Activated naive CD4-positive, alpha-beta T cell treated with anti-CD3 and anti-CD28 coated beads for 36 hours (primary cell): ENCODE results near the gene RTKN2. TPM values are rescaled to one million over a fixed set of nuclear protein-coding genes. Genes with fewer than 3 reads are reported as not detected.
"Not testable (repeated sequence)": the region's sequence is repeated elsewhere in the genome, so short reads cannot be mapped to it uniquely, and the experiment has no call there.

Source experiments
- CTCF ChIA-PET: fragments of 350-600 bp; sonication (Branson Sonifier 250); formaldehyde crosslinking; loops from one replicate; lab custom pipeline; 2021; ENCODE audit warnings: antibody characterized with exemption; lab: Charles Lee
- DNase-seq: peaks from one replicate; pipeline ENCODE4 v3.0.0-alpha.2; 2020
- H3K27ac Mint-ChIP-seq: one replicate; pipeline ENCODE4 v1.8.0; 2021; ENCODE audit warnings: mild to moderate bottlenecking, mixed read lengths
- H3K27me3 Mint-ChIP-seq: one replicate; pipeline ENCODE4 v1.8.0; 2021; ENCODE audit warnings: low read depth, mixed read lengths
- H3K36me3 Mint-ChIP-seq: one replicate; pipeline ENCODE4 v1.8.0; 2021; ENCODE audit warnings: low read depth, mixed read lengths
- H3K4me1 Mint-ChIP-seq: one replicate; pipeline ENCODE4 v1.8.0; 2021; ENCODE audit warnings: low read depth, mixed read lengths
- H3K4me3 Mint-ChIP-seq: one replicate; pipeline ENCODE4 v1.8.0; 2021; ENCODE audit warnings: mild to moderate bottlenecking, moderate library complexity, mixed read lengths
- H3K9me3 Mint-ChIP-seq: one replicate; pipeline ENCODE4 v1.8.0; 2021; ENCODE audit warnings: mixed read lengths
- intact Hi-C: fragments of 100-400 bp; cut with micrococcal nuclease; formaldehyde crosslinking; loops from one replicate; pipeline ENCODE4 v1.15.1; 2023
- total RNA-seq, 2 experiments: library from RNA; stranded (reverse); gene quantifications; one replicate each; pipeline ENCODE4 v1.2.3, GENCODE V29; 2021

Gene RTKN2, protein sequence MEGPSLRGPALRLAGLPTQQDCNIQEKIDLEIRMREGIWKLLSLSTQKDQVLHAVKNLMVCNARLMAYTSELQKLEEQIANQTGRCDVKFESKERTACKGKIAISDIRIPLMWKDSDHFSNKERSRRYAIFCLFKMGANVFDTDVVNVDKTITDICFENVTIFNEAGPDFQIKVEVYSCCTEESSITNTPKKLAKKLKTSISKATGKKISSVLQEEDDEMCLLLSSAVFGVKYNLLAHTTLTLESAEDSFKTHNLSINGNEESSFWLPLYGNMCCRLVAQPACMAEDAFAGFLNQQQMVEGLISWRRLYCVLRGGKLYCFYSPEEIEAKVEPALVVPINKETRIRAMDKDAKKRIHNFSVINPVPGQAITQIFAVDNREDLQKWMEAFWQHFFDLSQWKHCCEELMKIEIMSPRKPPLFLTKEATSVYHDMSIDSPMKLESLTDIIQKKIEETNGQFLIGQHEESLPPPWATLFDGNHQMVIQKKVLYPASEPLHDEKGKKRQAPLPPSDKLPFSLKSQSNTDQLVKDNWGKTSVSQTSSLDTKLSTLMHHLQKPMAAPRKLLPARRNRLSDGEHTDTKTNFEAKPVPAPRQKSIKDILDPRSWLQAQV
- total RNA-seq = 1 to 10 TPM; 4.7 to 5.4 TPM

DNA sequence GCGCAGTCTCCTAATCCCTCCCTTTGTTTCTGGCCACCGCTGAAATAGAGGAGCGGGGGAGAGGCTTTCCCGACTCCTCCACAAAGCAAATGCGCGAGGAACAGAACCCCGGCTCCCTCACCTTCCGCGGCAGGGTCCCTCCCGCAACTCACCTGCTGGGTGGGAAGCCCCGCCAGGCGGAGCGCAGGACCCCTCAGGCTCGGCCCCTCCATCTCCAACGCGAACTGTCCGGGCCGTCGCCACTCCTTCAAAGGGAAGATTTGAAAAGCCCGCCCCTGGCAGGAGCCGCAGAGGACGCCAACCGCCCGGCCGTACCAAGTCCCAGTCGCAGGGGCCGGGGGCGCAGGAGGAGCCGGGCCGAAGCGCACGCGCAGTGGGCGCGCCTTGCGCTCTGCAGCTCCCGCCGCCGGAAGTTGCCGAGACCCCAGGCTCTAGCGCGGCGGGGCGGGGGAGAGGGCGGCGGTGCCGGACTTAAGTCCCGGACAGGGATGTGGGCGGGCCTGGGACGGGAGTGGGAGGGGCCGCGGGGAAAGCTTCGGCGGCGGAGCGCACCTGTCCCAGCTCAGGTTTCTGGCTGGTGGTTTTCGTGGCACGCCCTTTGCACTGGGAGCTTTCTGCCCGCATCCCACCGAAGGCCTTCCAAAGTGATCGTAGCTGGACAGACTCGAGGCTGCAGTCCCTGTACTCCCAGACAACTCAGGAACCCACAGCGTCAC lies at the start of gene RTKN2:
Gene RTKN2 (minus strand): TSS at position 446 of the 716 bp plus-strand sequence. CDS start 234 bp downstream, at position 212.
- peak within 1 kb of the TSS; percentile 28 for H3K27ac Mint-ChIP-seq
- no peaks in the 10 kb centered on the region for H3K9me3 Mint-ChIP-seq
- DNase-seq = peak; percentile 78
- peaks cover 23% of the 10 kb centered on the region for H3K4me1 Mint-ChIP-seq
- peak within 1 kb of the TSS; percentile 72 for H3K4me3 Mint-ChIP-seq
- peaks cover 13% of the 10 kb centered on the region for H3K27me3 Mint-ChIP-seq
- H3K36me3 Mint-ChIP-seq = no peaks in the 10 kb centered on the region
- CTCF ChIA-PET = interaction anchor here (0.9 to 1.4 kb wide), 2 partner anchors 23 to 518 kb away, joined by 3 to 4 read pairs; no protein-coding TSS in a partner anchor
- intact Hi-C loops = loop anchor here (1.0 to 5.0 kb wide), 6 partner anchors 14 to 864 kb away; partner anchors contain the start of genes EGR2 and NRBF2

DNA sequence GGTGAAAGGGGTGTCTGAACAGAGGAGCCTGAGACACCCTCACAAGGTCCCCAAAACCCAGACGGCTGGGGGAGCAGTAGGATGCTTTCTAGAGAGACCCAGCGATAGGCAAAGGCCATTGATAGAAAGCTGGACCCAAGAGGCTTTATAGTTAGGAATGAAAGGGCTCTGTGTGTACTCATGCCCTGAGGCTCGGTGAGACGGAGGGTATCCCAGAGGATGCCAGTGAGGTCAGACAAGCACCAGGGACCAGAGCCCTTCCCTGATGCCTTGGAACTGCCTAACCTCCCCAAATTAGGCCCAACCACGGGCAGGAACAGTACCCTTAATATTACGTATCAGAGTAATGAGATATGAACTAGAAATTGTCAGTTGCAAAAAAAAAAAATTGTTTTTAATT lies 48.6 kb upstream of the RTKN2 start:
- no peak overlapping the region for H3K4me3 Mint-ChIP-seq

DNA sequence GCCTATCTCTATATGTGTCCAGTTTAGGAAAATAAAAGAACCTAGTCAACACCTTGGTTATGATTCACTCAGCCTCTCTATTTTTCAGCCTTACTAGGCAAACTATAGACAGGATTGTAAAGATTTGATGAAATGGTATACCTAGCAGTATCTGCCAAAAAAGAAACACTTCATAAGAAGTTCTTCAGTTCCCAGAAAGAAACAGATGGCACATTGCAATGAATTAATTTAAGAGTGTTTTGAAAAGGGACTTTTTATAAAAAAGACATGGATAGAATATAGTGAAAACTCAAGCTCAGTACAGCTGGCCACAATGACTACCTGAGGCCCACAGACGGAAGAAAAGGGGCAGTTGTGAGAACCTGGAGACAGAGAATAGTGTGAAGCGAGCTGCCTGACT lies 40.6 kb upstream of the RTKN2 start:
- intact Hi-C loops = no loop called here
- Mint-ChIP-seq H3K9me3 (no peaks in the 10 kb centered on the region), H3K36me3 (no peaks in the 10 kb centered on the region), H3K27me3 (no peaks in the 10 kb centered on the region), H3K4me3 (no peak overlapping the region), H3K27ac (no peak overlapping the region), H3K4me1 (peaks cover 21% of the 10 kb centered on the region)
- DNase-seq = no peak
- CTCF ChIA-PET = interaction anchor here (0.5 kb wide), 1 partner anchor 92 kb away, joined by 6 read pairs; no protein-coding TSS in a partner anchor

More for the DNA sequence above, 48.6 kb upstream of the RTKN2 start:
- Mint-ChIP-seq H3K9me3 (no peaks in the 10 kb centered on the region), H3K4me1 (no peaks in the 10 kb centered on the region), H3K27me3 (peaks cover 3% of the 10 kb centered on the region), H3K36me3 (no peaks in the 10 kb centered on the region), H3K27ac (no peak overlapping the region)
- DNase-seq = no peak
- CTCF ChIA-PET = interaction anchor here (0.5 kb wide), 1 partner anchor 52 kb away, joined by 3 read pairs; no protein-coding TSS in a partner anchor
- intact Hi-C loops = no loop called here

DNA sequence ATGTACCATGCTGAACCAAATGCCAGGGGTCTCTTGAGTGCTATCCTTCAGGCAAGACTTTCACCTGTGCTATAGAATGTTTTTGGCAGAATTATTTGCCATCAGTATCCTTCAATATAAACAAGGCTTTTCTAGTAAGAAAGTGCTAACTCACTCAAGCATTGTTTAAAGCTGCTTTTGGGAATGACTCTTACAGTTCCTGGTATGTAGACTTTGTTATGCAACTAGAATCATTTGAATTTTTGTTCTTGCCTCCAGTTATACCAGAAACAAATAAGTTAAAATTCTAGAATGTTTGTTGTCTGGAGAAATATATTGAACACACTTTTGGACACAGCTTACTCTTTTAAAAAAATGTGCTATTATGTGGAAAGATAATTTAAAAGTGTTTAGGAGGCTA lies 39.5 kb upstream of the RTKN2 start:
- no peaks in the 10 kb centered on the region for H3K36me3 Mint-ChIP-seq
- CTCF ChIA-PET = interaction anchor here (0.7 kb wide), 2 partner anchors 8 to 177 kb away, joined by 4 to 6 read pairs; no protein-coding TSS in a partner anchor
- H3K9me3 Mint-ChIP-seq = no peaks in the 10 kb centered on the region
- intact Hi-C loops = no loop called here
- no peak overlapping the region for H3K27ac Mint-ChIP-seq
- H3K4me1 Mint-ChIP-seq = peaks cover 24% of the 10 kb centered on the region
- H3K27me3 Mint-ChIP-seq = no peaks in the 10 kb centered on the region
- no peak overlapping the region for H3K4me3 Mint-ChIP-seq
- no peak for DNase-seq

DNA sequence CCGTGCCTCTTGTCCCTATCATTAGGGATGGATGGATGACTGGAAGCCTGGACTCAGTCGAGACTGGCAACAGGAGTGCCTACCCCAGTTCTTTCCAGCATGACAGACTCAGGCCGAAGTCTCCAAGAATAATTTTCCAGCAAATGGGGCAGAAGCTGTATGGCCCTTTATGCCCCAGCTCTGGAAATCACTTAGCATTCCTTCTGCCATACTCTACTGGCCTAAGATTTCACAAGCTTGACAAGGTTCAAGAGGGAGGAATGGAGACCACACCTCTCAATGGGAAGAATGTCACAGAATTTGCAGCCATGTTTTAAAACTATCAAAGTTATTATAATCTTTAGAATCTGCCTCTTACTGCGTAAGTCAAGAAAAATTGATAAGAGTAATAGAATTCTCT lies 39.0 kb upstream of the RTKN2 start:
- CTCF ChIA-PET = interaction anchor here (0.7 kb wide), 2 partner anchors 8 to 178 kb away, joined by 4 to 6 read pairs; no protein-coding TSS in a partner anchor
- H3K36me3 Mint-ChIP-seq = no peaks in the 10 kb centered on the region
- H3K27ac Mint-ChIP-seq = no peak overlapping the region
- H3K9me3 Mint-ChIP-seq = no peaks in the 10 kb centered on the region
- no peak overlapping the region for H3K4me3 Mint-ChIP-seq
- H3K4me1 Mint-ChIP-seq = peaks cover 27% of the 10 kb centered on the region
- intact Hi-C loops = no loop called here
- no peak for DNase-seq
- no peaks in the 10 kb centered on the region for H3K27me3 Mint-ChIP-seq

GRCh38 chr10:62306663-62307062 lies 38.0 kb upstream of the RTKN2 start:
- Mint-ChIP-seq H3K27ac (no peak overlapping the region), H3K4me1 (peaks cover 32% of the 10 kb centered on the region), H3K27me3 (no peaks in the 10 kb centered on the region), H3K9me3 (peaks cover under 1% of the 10 kb centered on the region), H3K36me3 (no peaks in the 10 kb centered on the region), H3K4me3 (no peak overlapping the region)
- intact Hi-C loops = no loop called here
- CTCF ChIA-PET = no interaction called here
- DNase-seq = peak; percentile 47

- intact Hi-C loops = no loop called here
- H3K36me3 Mint-ChIP-seq = no peaks in the 10 kb centered on the region
- CTCF ChIA-PET = no interaction called here
- no peak for DNase-seq
- H3K9me3 Mint-ChIP-seq = peaks cover 7% of the 10 kb centered on the region
- no peaks in the 10 kb centered on the region for H3K27me3 Mint-ChIP-seq
- no peak overlapping the region for H3K4me3 Mint-ChIP-seq
- peaks cover 32% of the 10 kb centered on the region for H3K4me1 Mint-ChIP-seq
- no peak overlapping the region for H3K27ac Mint-ChIP-seq
Observed at GRCh38 chr10:62305813-62306212, 37.2 kb upstream of the RTKN2 start.

DNA sequence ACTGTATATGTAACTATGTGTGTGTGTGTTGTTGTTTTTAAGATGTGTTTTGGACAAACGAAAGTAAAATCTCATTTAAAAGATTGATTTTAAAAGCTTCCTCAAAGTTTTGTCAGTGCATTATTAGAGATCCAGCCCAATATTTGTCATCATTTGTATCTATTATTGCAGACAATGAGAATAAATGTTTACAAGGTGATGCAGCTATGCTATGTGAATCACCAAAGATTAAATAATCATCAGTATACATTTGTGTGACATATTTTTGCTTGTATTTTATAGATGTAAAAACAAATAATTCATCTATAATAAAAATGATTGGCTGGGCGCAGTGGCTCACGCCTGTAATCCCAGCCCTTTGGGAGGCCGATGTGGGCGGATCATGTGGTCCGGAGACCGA lies 35.3 kb upstream of the RTKN2 start:
- CTCF ChIA-PET = no interaction called here
- no peaks in the 10 kb centered on the region for H3K27me3 Mint-ChIP-seq

DNA sequence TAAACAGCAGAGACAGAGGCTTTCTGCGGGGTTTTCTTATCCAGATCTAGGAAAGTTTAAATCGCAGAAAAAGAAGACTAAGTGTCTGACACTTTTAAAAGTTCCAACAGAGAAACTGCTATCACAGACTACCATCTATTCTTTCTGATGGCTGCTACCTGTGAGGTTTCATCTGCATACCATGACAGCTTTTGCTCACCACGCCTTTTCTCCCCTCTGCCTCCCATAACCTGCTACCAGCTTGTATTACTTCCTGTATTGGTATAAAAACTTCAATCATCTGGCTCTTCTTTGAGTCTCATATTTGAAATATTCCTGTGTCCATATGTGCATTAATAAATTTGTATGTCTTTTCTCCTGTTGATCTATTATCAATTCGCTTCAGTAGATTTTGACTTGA lies 34.1 kb upstream of the RTKN2 start:
- no peaks in the 10 kb centered on the region for H3K27me3 Mint-ChIP-seq
- CTCF ChIA-PET = interaction anchor here (0.8 to 1.4 kb wide), 2 partner anchors 21 to 39 kb away, joined by 3 read pairs; no protein-coding TSS in a partner anchor

More for the DNA sequence above, 35.3 kb upstream of the RTKN2 start:
- no peaks in the 10 kb centered on the region for H3K36me3 Mint-ChIP-seq
- peaks cover 9% of the 10 kb centered on the region for H3K9me3 Mint-ChIP-seq
- H3K4me1 Mint-ChIP-seq = peaks cover 32% of the 10 kb centered on the region
- no peak for DNase-seq
- H3K4me3 Mint-ChIP-seq = no peak overlapping the region
- no peak overlapping the region for H3K27ac Mint-ChIP-seq
- intact Hi-C loops = no loop called here

GRCh38 chr10:62297857-62298256 lies 29.2 kb upstream of the RTKN2 start:
- CTCF ChIA-PET = no interaction called here
- intact Hi-C loops = no loop called here
- Mint-ChIP-seq H3K27me3 (peaks cover 2% of the 10 kb centered on the region), H3K4me3 (no peak overlapping the region), H3K9me3 (peaks cover 9% of the 10 kb centered on the region), H3K4me1 (peaks cover 5% of the 10 kb centered on the region), H3K36me3 (no peaks in the 10 kb centered on the region), H3K27ac (no peak overlapping the region)
- DNase-seq = no peak

More for the DNA sequence above, 34.1 kb upstream of the RTKN2 start:
- DNase-seq = peak; percentile 17
- no peak overlapping the region for H3K4me3 Mint-ChIP-seq
- intact Hi-C loops = no loop called here
- peaks cover 9% of the 10 kb centered on the region for H3K9me3 Mint-ChIP-seq
- peaks cover 32% of the 10 kb centered on the region for H3K4me1 Mint-ChIP-seq
- no peak overlapping the region for H3K27ac Mint-ChIP-seq
- no peaks in the 10 kb centered on the region for H3K36me3 Mint-ChIP-seq

DNA sequence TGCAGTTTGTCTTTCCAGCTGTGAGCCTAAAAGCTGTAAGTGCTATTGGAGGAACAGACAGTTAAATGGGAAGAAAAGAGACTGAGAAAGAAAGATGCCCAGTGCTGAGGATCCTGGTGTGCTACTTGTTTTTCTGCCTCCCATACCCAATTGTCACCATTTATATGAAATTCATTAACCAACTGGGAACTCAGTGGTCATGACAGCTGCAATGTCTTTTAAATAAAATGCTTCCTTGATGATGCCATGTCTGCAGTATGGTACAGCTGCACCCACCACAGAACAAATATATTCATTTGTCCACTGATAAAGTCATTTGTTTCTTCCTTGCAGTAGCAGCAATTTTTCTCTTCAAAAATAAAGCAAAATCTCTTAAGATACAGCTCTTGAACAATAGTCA lies 15.6 kb upstream of the RTKN2 start:
- Mint-ChIP-seq H3K27me3 (no peaks in the 10 kb centered on the region), H3K4me1 (no peaks in the 10 kb centered on the region), H3K4me3 (no peak overlapping the region), H3K36me3 (no peaks in the 10 kb centered on the region), H3K27ac (no peak overlapping the region), H3K9me3 (no peaks in the 10 kb centered on the region)
- CTCF ChIA-PET = no interaction called here
- no peak for DNase-seq
- intact Hi-C loops = no loop called here

- intact Hi-C loops, H3K27ac Mint-ChIP-seq, H3K4me1 Mint-ChIP-seq, DNase-seq, H3K36me3 Mint-ChIP-seq, H3K4me3 Mint-ChIP-seq, H3K9me3 Mint-ChIP-seq, H3K27me3 Mint-ChIP-seq: not testable (repeated sequence)
- CTCF ChIA-PET = interaction anchor here (0.7 to 1.0 kb wide), 5 partner anchors 17 to 676 kb away, joined by 3 to 4 read pairs (median 3); no protein-coding TSS in a partner anchor
Observed at GRCh38 chr10:62281348-62281747, 12.7 kb upstream of the RTKN2 start.
